ENCODE data around the gene PDLIM4.

Gene PDLIM4

GRCh38 chr5:132267166-132267739 is 9.8 kb downstream of the PDLIM4 start:
- no peak for DNase-seq (ENCODE audit: low read depth in 2 of 2)

GRCh38 chr5:132267931-132268768 is 10.7 kb downstream of the PDLIM4 start:
- DNase-seq (ENCODE audit: low read depth in 2 of 2): no peak

GRCh38 chr5:132268769-132269551 is 11.5 kb downstream of the PDLIM4 start:
- no peak for DNase-seq (ENCODE audit: low read depth in 2 of 2)

- DNase-seq (ENCODE audit: low read depth in 2 of 2): no peak
Measured at GRCh38 chr5:132269635-132270334, 12.3 kb downstream of the PDLIM4 start.

GRCh38 chr5:132270335-132270665 is 12.8 kb downstream of the PDLIM4 start:
- no peak for DNase-seq (ENCODE audit: low read depth in 2 of 2)

GRCh38 chr5:132270706-132271105 is 13.2 kb downstream of the PDLIM4 start:
- no peak for DNase-seq (ENCODE audit: low read depth in 2 of 2)

- DNase-seq (ENCODE audit: low read depth in 2 of 2): no peak
Measured at GRCh38 chr5:132271251-132272246, 14.1 kb downstream of the PDLIM4 start.

GRCh38 chr5:132272311-132273210 is 15.1 kb downstream of the PDLIM4 start:
- DNase-seq (ENCODE audit: low read depth in 2 of 2): peak; percentile 55 to 65

GRCh38 chr5:132273631-132274030 is 16.1 kb downstream of the PDLIM4 start:
- DNase-seq (ENCODE audit: low read depth in 2 of 2): no peak

GRCh38 chr5:132274050-132274792 is 16.7 kb downstream of the PDLIM4 start:
- no peak for DNase-seq (ENCODE audit: low read depth in 2 of 2)

GRCh38 chr5:132275367-132276220 is 18.1 kb downstream of the PDLIM4 start:
- DNase-seq (ENCODE audit: low read depth in 2 of 2): no peak

GRCh38 chr5:132277256-132277655 is 19.8 kb downstream of the PDLIM4 start:
- DNase-seq (ENCODE audit: low read depth in 2 of 2): no peak

- no peak for DNase-seq (ENCODE audit: low read depth in 2 of 2)
Measured at GRCh38 chr5:132277971-132278853, 20.7 kb downstream of the PDLIM4 start.

GRCh38 chr5:132279801-132280200 is 22.3 kb downstream of the PDLIM4 start:
- DNase-seq (ENCODE audit: low read depth in 2 of 2): no peak

- DNase-seq (ENCODE audit: low read depth in 2 of 2): no peak
Measured at GRCh38 chr5:132280371-132281240, 23.1 kb downstream of the PDLIM4 start.
